HG02884 (cell line): ENCODE data around the gene NPAS1.
"Not testable (repeated sequence)": the region's sequence is repeated elsewhere in the genome, so short reads cannot be mapped to it uniquely, and the experiment has no call there.

Source experiments
- ATAC-seq: cut with Tn5 transposase; IDR thresholded peaks from one replicate; pipeline ENCODE4 v1.9.1; 2021; ENCODE audit warnings: mild to moderate bottlenecking, moderate library complexity; ENCODE audit not compliant: unreplicated experiment

The NPAS1 gene

DNA sequence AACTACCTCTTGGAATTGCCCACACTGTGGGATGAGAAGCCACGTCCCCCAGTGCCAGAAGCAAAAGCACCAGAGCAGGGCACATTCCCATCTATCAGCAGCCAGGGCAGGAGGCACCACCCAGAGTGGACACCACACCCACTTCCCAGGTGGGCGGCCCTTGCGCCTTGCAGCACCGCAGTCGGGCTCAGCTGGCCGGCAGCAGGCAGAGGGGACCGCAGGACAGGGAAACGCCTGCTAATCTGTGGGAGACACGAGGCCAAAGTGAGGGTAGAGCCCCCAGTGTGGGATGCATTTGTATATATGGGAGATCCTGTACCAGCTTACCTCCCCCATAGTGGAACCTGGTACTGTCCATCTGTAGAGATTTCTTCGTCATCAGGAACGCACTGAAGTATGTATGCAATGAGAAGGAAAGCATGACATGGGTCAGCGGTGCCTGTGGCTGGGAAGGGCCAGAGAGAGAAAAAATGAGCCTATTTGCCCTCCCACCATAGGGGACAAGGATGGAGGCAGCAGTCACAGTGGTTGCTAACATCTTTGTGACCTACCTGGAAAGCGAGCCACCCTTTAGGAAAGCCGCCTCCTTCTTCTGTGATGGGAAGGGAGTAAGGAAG lies 30.9 kb upstream of the NPAS1 start:
- ATAC-seq = no peak

DNA sequence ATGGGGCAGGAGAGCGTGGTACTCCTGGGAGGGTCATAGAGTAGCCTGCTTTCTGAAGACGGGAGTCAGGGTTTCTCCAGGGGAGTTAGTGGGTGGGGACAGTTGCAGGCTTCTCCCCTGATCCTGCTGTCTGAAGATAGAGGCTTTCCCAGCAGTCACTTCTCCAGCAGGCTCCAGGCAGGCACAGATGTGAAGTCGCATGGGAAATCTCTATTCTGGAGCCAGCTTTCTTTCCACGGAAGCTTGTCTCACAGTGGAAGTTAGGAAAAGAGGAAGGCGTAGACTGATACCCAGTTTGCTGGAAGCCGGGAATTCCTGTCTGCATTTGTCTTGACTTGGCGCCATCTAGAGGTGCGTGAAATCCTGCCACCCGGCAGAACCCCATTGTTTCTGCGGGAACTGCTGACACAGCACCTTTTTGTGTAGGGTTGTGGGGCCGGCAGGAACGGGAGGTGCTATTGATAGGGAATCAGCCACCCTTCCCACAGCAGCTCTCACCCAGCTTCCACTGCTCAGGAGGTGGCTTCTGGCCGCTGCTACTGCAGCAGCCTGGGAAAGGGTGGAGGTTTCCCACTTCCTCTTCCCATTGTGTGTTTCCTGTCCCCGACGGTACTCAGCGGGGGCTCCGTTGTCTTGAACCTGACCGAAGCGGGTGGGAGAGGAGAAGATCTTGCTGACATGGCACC lies 28.5 kb upstream of the NPAS1 start:
- ATAC-seq = no peak

DNA sequence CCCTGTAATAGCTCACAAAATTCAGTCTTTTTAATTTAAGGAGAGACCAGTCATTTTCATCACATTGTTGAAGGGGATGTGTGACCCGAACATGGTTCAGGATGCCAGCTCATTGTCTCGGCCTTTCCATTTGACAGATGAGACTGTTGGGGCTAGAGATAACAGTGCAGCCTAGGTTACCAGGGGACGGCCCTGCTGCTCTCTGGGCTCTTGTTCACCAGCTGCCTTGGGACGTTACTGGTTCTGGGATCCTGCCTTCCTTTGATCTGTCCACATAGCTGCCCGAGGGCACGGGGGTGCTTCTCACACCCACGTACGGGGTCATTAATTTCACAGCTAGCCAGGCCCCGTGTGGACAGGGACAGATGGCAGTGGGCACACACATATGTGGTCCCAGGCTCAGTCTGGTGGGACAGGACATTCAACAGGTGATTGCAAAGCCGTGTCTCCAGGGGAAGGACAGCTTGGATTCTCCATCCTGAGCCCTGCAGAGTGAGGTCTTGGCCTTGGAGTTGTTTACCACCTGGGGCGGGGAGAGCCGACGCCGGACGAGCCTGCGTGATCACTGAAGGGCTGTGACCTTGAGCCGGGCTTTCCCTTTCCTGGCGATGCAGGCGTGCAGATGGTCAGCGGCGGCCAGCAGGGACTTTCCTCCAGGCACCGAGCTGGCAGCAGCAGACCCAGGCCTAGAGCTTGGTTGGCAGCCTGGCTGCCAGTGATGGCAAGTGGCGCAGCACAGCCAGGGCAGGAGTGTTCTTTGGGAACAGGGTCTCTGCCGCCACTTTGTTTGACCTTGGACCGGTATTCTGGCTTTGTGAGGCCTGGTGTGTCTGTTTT lies 26.7 kb upstream of the NPAS1 start:
- ATAC-seq = no peak

DNA sequence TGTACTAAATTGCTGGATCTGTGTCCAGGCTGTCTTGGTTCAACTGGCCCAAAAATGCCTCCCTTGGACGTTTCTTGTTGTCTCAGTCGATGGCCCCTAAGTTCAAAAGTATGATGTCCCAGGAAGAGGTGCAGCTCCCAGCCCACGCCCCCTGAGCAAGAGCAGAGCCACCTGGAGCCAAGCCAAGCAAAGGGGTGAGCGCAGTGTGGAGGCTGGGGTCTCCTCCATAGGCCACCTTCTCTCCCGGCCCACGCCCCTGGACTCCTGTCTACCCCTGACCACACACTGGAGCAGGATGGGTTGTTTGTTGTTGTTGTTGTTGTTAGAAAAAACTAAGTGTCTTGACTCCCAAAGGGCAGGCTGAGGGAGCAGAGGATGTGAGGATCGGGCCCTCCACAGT lies 26.0 kb upstream of the NPAS1 start:
- no peak for ATAC-seq

DNA sequence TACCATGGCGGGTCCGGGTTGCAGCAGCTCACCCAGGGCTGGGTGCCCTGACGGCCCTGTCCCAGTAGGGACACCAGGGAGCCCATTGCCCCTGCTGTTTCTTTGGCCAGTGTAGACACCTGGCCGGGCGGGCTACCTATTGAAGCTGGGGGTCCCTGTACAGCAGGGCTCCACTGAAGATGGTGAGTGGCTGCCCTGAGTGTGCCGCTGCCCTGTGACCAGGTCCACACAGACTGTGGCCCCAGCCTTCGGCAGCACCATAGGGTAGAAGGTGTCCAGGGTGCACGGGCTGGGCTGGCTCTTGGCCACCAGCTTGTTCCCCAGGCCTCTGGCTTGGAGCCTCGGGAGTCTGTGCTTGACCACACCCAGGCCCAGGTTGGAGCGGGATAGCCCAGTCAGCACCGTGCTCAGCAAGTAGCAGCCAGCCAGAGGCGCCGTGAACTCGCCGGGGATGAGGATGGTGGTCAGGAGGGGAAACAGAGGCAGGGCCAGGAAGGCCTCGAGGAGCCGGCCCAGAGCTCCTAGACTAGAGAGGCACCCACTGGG lies 25.4 kb upstream of the NPAS1 start:
- ATAC-seq = no peak

DNA sequence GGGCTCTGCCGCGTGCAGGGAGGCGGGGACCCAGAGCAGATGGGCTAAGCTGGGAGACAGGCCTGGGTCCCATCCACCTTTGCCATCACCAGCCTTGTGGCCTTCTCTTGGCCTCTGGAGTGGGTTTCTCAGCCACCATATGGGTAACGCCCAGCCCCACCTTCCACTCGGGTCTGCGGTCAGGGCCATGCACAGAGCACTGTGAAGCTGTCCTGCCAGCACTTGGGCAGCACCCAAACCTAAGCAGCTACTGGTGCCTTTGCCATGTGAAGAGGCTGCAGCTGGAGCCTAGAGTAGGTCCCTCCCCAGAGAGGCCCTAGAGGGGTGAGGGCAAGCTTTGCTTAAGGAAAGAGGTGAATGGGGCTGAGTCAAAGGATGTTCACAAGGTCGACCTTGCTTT lies 24.1 kb upstream of the NPAS1 start:
- no peak for ATAC-seq

DNA sequence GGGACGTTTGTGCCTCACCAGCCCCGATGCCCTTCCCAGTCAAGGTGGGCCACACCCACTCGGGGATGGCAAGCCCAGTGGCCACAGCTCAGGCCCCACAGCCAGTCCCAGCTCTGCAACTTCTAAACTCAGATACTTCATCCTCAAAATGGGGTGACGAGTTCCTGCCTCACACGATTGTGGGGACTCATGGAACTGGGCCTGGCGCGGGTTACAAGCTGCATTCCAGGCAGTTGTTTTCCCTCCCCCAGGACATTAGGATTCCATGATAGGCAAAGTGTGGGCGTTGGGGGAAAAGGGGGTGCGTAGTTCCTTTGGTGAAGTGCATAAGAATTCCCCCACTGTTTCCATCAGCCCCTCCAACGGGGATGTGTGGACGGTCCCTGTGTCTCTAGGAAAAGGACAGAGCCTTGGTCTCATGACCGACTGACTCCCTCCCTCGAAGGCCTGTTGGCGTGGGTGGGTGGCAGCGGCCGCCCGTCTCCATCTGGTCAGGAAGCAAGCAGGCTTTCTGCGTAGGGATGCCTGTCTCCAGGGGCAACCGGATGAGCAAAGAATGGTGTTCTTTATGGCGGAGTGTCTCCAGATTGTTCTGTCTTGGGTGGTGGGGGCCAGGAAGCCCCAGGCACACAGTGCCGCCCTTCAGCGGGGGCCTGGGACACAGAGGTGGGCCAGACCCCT lies 21.1 kb upstream of the NPAS1 start:
- ATAC-seq = no peak

DNA sequence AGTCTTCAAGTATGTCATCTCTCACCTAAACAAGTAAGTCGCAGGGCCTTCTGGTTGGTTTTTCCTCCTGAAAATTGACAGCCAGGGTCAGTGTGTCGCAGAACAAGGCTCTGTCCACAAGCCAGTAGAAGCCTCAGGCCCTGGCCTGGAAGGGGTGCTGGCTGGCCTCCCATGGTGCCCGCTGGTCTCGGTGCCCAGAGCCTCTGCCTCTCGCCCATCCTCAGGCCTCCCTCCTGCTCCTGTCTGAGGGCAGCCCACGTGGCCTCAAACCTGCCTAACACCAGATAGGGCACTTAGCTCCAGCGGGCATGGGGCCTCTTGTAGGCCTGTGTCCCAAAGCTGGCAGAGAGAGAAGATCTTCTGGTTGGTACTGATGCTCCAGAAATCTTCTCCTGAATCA lies 20.3 kb upstream of the NPAS1 start:
- ATAC-seq = no peak

DNA sequence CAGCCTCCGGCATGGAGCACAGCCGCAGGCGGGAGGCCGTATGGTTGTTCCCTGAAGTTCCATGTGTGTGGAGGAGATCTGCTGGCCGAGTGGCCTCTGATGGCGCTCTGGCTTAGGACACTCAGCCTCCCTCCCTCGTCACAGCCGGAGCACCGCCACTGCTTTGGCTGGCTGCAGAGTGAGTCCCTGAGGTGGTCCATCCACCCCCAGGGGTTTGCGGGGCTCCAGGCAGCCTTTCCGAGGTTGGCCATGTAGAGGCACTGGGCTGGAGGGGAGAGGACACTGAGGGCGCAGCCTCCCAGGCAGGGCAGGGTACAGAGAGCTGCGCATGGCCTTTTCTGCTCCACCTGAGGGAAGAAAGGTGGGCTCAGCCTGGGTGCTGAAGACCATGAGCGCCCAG lies 19.8 kb upstream of the NPAS1 start:
- no peak for ATAC-seq

DNA sequence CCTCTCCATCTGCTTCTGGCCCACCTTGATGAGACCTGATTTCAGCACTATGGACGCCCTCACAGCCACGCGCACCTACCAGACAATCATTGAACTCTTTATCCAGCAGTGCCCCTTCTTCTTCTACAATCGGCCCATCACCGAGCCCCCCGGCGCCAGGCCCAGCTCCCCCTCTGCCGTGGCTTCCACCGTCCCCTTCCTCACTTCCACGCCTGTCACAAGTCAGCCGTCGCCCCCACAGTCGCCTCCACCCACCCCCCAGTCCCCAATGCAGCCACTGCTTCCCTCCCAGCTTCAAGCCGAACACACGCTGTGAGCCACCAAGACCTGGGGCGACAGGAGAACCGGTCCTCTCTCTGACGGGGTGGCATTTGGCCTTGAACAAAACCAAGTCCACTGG lies 19.3 kb upstream of the NPAS1 start:
- no peak for ATAC-seq

DNA sequence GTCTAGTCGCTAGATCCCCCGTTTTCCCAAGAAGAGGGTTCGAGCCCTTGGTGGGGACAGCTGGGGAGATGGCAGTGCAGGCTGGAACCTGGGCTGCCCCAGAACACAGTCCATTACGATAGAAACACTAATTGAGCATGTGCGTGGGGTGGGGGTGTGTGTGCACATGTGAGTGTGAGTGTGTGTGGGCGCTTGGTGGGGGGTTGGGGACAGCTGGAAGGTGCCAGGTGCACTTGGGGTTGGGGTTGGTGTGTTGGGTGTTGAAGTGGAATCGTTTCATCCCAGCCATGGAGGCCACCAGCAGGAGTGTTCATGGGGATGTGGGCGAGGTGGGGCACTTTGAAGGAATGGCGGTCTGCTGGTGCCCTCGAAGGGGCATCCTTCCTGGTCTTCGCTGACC lies 18.1 kb upstream of the NPAS1 start:
- ATAC-seq = no peak

DNA sequence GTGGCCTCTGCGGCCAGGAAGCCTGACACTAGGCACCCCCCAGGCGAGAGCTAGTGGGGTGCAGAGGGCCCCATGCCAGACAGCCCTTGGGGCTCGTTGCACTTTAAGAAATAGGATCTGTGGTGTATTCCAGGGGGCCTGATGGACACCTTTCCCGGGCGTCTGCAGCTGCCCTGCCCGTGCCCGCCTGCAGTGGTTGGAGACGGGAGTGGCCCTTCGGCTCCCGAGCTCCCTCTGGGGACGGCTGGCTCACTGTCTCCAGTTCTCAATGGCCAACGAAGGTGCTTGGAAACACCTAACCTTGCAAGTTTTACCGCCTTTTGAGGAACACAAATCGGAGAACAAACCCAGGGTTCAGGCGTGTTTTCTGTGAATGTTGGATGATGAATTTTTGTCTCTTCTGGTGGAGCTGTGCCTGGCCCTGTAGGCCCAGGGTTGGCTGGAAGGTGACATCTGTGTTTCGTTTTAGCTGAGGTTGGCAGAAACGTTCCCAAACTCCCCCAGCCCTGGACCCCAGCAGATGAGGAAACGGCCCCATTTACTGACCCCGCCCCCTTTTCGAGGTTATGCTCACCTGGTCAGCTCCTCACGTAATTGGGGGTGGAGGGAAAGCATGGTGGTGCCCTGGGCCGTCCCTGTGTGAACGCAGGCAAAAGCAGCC lies 17.4 kb upstream of the NPAS1 start:
- no peak for ATAC-seq

DNA sequence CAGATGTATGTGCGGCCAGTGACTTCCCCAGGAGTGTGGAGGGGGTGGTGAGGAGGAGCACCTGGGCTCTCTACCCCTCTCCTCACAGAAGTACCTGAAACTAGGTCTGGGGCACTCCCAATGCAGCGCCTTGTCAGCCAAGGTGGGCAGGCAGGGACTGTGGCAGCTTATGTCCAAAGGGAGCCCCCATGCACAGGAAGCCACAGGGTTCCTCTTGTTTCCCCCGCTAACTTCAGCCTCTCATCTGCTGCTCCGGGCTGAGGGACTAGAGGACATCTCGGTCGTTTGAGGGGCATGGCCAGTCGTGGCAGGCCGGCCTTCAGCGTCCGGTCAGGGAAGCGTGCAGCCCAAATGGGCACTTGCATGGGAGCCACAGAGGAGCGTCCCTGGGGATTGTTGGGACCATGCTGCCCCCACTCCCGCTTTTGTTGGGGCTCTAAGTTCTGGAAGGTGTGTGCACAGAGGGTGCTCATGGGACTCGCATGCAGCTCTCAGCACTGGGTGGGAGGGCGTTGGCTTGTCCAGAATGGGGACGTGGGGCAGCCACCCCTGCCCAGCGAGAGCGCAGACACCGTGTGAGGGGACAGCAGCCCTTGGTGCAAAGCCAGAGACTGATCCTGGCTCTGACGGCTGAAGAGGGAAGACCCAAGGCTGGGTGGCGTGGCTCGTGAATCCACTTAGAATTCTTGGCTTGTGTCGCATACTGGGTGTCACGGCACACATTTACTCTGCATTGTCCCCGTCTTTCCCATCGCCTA lies 16.6 kb upstream of the NPAS1 start:
- no peak for ATAC-seq

DNA sequence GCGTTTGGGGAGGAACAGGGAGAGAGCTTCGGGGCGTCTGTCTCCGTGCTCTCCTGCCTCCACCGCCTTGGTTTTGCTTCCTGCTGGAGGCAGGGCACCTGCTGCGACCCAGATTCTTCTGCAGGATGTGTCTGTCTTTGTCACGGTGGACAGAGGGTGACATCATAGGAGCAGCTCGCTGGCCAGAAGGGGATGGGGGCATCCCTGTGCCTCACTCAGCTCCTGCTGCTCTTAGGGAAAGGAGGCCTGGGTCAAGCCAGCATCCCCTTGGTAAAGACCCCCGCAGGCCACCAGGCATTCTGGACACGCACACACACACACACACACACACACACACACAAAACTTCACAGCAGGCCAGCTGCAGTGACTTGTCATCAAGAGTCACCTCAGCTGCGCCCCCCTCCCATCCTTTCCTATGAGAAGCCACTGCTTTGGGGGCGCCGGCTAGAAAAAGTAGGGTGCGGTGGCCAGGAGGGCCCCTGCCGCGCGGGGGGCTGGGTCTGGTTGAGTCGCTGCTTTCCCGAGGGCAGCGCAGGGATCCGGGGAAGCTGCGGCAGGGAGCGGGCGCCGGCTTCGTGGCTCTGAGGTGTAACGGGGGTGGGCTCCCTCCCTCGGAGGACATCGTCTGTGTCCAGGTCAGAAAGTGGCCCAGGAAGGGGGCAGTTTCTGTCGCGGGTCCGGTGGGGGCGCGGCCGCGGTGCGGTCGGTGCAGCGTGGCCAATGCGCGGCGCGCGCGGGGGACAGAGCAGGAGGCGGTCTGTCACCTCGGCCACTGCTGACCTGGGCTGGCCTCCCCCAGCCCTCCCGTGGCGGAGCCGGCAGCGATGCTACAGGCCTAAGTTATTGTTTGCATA lies 15.8 kb upstream of the NPAS1 start:
- ATAC-seq = no peak

DNA sequence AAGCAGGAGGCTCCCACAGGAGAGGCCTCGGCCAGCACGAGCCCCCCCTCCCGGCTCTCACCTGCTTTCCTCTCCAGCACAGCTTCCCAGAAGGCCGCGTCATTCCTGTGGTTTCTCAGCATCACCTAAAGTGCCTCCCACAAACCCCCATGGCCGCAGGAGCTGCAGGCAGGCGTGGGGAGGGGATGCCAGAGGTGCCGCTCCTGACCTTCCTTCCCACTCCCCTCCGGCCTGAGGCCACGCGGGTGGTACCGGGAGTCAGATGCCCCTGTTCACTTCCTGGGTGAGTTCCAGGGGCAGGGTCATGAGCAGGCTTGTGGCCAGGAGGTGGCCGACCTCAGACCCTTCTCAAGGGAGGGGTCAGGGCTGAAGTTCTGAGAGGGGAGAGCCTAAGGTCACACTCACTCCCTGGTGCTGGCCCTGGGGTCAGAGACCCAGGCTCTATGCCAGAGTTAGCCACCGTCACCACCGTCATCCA lies 14.4 kb upstream of the NPAS1 start:
- no peak for ATAC-seq

DNA sequence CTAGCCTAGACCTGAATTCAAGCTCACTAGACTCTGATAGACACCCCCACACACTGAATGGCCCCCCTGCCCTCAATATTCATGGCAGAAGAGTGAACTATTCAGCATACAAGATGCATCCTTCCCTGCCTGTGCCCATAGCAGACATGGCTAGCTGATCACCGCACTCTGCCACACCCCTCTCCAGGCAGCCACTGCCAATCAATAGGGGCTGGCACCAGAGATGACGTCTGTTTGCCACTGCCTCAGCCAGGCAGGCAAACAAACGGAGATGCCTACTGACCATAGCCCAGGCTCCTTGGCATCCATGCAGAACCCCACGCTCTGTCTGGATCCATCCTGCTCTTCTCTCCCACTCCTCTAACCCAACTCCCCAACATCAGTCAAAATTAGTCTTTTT lies 13.8 kb upstream of the NPAS1 start:
- ATAC-seq = no peak

DNA sequence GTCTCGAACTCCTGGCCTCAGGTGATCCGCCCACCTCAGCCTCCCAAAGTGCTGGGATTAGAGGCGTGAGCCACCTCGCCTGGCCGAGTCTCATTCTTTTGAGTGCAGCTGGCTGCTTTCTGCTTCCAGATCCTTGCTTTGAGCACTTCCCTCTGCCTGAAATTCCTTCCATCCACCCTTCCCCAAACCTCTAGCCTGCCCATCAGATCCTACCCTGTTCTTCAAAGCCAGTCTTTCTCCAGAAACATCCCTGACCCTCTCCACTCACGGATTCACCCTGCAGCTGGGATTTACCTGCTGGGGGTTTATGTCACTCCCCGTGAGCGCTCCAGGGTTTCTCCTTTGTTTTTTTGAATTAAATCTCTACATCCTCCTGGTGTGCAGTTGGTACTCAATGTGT lies 13.1 kb upstream of the NPAS1 start:
- ATAC-seq = no peak

DNA sequence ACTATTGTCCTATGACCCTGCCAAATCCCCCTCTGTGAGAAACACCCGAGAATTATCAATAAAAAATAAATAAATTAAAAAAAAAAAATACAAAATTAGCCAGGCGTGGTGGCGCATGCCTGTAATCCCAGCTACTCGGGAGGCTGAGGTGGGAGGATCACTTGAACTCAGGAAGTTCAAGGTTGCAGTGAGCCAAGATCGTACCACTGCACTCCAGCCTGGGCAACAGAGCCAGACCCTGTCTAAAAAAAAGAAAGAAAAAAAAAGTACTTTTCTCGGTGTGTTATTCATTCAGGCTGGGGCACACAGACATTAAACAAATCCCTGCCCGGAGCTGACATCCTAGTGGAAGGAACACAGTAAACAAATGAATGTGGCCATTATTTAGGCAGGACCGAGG lies 9.1 kb upstream of the NPAS1 start:
- ATAC-seq = not testable (repeated sequence)

DNA sequence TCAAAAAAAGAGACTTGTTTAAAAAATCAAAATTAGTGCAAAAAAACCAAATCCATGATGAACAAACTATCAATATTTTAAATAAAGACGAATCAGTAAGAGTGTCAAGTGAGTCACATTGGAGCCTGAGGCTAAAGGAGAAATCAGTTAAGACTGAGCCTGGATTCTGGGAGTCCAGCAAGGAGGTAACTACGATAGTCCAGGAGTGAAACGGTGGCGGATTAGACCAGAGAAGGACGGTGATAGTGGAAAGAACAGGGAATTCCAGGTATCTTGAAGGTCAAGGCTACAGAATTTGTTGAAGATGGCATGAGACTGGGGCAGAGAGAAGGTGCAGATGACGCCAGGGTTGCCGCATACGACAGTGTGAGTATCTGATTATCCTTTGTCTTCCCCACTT lies 7.0 kb upstream of the NPAS1 start:
- ATAC-seq = no peak
